Panc1 (cell line): ENCODE data around the gene TMEM45B.
A peak's percentile ranks its signal among the peaks of the same experiment; 100 is the strongest.

ENCODE experiments used
- POLR2AphosphoS5 ChIP-seq: IDR thresholded peaks from 2 replicates; pipeline ENCODE4 v1.6.1; 2012; ENCODE audit warnings: mild to moderate bottlenecking, low read depth, low read length, moderate library complexity
- TCF7L2 ChIP-seq: IDR thresholded peaks from 2 replicates; pipeline ENCODE4 v1.6.1; 2011; ENCODE audit warnings: mild to moderate bottlenecking, low read depth, low read length, inconsistent platforms
- TF ChIP-seq, protein P1 (sequence below): fragments of 450-650 bp; IDR thresholded peaks from 2 replicates; pipeline ENCODE4 v1.5.1; 2017; ENCODE audit warnings: mild to moderate bottlenecking

DNA sequence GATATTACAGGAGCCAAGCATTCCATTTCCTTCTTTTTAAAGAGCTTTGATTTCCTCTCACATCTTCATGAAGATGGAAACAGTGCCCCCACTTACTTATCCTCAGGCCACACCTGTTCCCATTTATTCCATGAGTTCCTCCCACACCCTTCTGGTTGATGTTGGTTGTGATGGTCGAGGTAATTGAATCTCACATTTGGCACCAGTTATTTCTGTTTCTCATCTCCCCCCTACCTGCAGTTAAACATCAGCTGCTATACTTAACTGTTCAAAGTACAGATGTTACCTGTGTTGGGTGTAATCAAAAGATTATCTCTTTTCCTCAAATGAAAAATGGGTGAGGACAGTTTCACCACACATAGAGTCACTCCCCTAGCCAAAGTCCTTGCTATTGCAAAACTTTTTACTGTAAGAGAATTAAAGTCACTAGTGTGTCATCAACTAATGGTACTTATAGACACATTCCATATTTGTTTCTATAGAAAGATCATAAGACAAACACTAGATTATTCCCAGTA lies 1.9 kb downstream of the TMEM45B start:
- TF ChIP-seq, protein P1, sequence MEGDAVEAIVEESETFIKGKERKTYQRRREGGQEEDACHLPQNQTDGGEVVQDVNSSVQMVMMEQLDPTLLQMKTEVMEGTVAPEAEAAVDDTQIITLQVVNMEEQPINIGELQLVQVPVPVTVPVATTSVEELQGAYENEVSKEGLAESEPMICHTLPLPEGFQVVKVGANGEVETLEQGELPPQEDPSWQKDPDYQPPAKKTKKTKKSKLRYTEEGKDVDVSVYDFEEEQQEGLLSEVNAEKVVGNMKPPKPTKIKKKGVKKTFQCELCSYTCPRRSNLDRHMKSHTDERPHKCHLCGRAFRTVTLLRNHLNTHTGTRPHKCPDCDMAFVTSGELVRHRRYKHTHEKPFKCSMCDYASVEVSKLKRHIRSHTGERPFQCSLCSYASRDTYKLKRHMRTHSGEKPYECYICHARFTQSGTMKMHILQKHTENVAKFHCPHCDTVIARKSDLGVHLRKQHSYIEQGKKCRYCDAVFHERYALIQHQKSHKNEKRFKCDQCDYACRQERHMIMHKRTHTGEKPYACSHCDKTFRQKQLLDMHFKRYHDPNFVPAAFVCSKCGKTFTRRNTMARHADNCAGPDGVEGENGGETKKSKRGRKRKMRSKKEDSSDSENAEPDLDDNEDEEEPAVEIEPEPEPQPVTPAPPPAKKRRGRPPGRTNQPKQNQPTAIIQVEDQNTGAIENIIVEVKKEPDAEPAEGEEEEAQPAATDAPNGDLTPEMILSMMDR, result no peak
- TF ChIP-seq POLR2AphosphoS5 (no peak), TCF7L2 (peak; percentile 5; the same call in 1 of the 2 replicates)
